Activated CD4-positive, alpha-beta T cell treated with anti-CD3 and anti-CD28 coated beads for 36 hours (primary cell): Measurements from ENCODE around the gene SOCS1. TPM values are rescaled to one million over a fixed set of nuclear protein-coding genes. Genes with fewer than 3 reads are reported as not detected.

Source experiments
- ATAC-seq: fragments of 200-7000 bp; cut with Tn5 transposase; one replicate; pipeline ENCODE4 v1.10.0; 2021; ENCODE audit warnings: mild to moderate bottlenecking, moderate library complexity
- CTCF ChIA-PET: fragments of 350-600 bp; sonication (Branson Sonifier 250); formaldehyde crosslinking; loops from one replicate; lab custom pipeline; 2021; ENCODE audit warnings: antibody characterized with exemption; lab: Charles Lee
- POLR2A ChIA-PET: fragments of 350-600 bp; sonication (Branson Sonifier 250); formaldehyde crosslinking; loops from one replicate; lab custom pipeline; 2021; ENCODE audit warnings: antibody characterized with exemption, inconsistent platforms; lab: Charles Lee
- DNase-seq: peaks from one replicate; pipeline ENCODE4 v3.0.0-alpha.2; 2020
- H3K27ac Mint-ChIP-seq: one replicate; pipeline ENCODE4 v1.8.0; 2021; ENCODE audit warnings: mixed read lengths
- H3K27me3 Mint-ChIP-seq: one replicate; pipeline ENCODE4 v1.8.0; 2021; ENCODE audit warnings: mixed read lengths
- H3K36me3 Mint-ChIP-seq: one replicate; pipeline ENCODE4 v1.8.0; 2021; ENCODE audit warnings: low read depth, mixed read lengths
- H3K4me1 Mint-ChIP-seq: one replicate; pipeline ENCODE4 v1.8.0; 2021; ENCODE audit warnings: mixed read lengths
- H3K4me3 Mint-ChIP-seq: one replicate; pipeline ENCODE4 v1.8.0; 2021; ENCODE audit warnings: mild to moderate bottlenecking, moderate library complexity, mixed read lengths
- H3K9me3 Mint-ChIP-seq: one replicate; pipeline ENCODE4 v1.8.0; 2021; ENCODE audit warnings: low read depth, mixed read lengths
- intact Hi-C, 2 experiments: fragments of 100-400 bp; cut with DNase I in 1 of 2; cut with micrococcal nuclease in 1 of 2; formaldehyde crosslinking; loops; one replicate each; pipeline versions ENCODE4 v1.14.2 to v1.15.1; 2022 to 2024; cut with DNase I, micrococcal nuclease
- total RNA-seq, 2 experiments: library from RNA; stranded (reverse); gene quantifications; one replicate each; pipeline ENCODE4 v1.2.3, GENCODE V29; 2021

Gene SOCS1
- total RNA-seq, 2 experiments from 2014 or later: 100.0 to 103 TPM

DNA sequence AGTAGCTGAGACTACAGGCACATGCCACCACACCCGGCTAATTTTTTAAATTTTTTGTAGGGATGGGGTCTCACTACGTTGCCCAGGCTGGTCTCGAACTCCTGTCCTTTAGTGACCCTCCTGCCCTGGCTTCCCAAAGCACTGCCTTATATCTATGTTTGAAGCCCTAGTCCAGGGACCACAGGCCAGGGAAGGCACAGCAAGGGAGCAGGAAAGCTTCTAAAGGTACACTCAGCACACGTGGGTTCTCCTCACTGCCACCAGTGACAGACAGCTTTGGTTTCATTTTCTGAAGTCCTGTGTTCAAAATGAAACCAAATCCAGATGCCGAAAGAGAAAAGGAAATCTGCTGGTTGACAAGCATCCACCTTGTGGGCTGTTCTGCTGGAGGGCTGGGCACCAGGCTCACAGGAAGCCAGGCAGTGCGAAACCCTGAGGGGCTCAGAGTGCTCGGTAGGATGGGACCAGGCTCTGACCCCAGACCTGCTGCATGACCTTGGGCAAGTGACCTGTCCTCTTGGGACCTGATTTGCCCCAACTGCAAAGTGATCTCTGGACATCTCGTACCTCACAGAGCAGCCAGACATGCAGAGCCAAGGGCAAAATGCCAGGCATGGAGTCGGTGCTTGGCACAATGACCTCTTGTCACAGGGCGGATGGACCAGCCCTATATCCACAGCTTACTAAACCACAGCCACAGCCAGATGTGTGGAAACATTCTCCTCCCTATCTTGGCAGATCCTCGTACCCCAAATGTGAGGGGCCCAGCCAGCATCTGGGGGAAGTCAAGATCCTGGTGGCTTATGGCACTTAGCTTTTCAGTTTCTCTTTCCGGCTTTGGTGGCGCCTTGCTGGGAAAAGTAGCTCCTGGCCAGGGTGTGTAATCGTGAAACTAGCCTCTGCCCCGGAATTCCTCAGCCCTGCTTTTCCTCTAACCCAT is 2.8 kb upstream of the SOCS1 start:
- ChIA-PET POLR2A (interaction anchor here (1.2 kb wide), 1 partner anchor 34 kb away, joined by 3 read pairs; no protein-coding TSS in a partner anchor), CTCF (interaction anchor here (0.5 to 2.4 kb wide), 17 partner anchors 26 to 455 kb away, joined by 3 to 18 read pairs (median 4); no protein-coding TSS in a partner anchor)
- H3K9me3 Mint-ChIP-seq: no peaks in the 10 kb centered on the region
- H3K27me3 Mint-ChIP-seq: no peaks in the 10 kb centered on the region
- peak overlapping the region; percentile 37 for H3K4me3 Mint-ChIP-seq
- peak; percentile 18 for ATAC-seq
- peaks cover 42% of the 10 kb centered on the region for H3K4me1 Mint-ChIP-seq
- intact Hi-C loops: loop anchor here (5.0 kb wide), 4 partner anchors 38 to 523 kb away; partner anchors contain the start of gene TXNDC11 (in 1 of the 2)
- peaks cover 16% of the 10 kb centered on the region for H3K36me3 Mint-ChIP-seq
- DNase-seq: peak; percentile 65
- peak overlapping the region; percentile 51 for H3K27ac Mint-ChIP-seq

GRCh38 chr16:11257131-11257938 is 1.3 kb upstream of the SOCS1 start:
- H3K4me1 Mint-ChIP-seq: peaks cover 36% of the 10 kb centered on the region
- ChIA-PET CTCF (interaction anchor here (0.6 to 2.4 kb wide), 16 partner anchors 10 to 303 kb away, joined by 3 to 18 read pairs (median 4); no protein-coding TSS in a partner anchor), POLR2A (interaction anchor here (2.8 to 4.5 kb wide), 4 partner anchors 33 to 292 kb away, joined by 8 to 79 read pairs (median 37); no protein-coding TSS in a partner anchor)
- peak overlapping the region; percentile 98 for H3K4me3 Mint-ChIP-seq
- H3K9me3 Mint-ChIP-seq: no peaks in the 10 kb centered on the region
- peaks cover 31% of the 10 kb centered on the region for H3K36me3 Mint-ChIP-seq
- intact Hi-C loops: loop anchor here (1.0 to 5.0 kb wide), 6 partner anchors 40 to 525 kb away; partner anchors contain the start of gene TXNDC11 (in 1 of the 2)
- DNase-seq: peak; percentile 82
- H3K27ac Mint-ChIP-seq: peak overlapping the region; percentile 98
- ATAC-seq: peak; percentile 24
- no peaks in the 10 kb centered on the region for H3K27me3 Mint-ChIP-seq

GRCh38 chr16:11256661-11257130 is 692 bp upstream of the SOCS1 start:
- ATAC-seq (no peak), DNase-seq (peak; percentile 65)
- CTCF ChIA-PET: interaction anchor here (0.7 to 3.5 kb wide), 18 partner anchors 9 to 302 kb away, joined by 3 to 34 read pairs (median 4); no protein-coding TSS in a partner anchor
- POLR2A ChIA-PET: interaction anchor here (0.7 to 4.5 kb wide), 18 partner anchors 9 to 299 kb away, joined by 3 to 79 read pairs (median 8); no protein-coding TSS in a partner anchor
- H3K36me3 Mint-ChIP-seq: peaks cover 37% of the 10 kb centered on the region
- H3K27ac Mint-ChIP-seq: peak overlapping the region; percentile 98
- intact Hi-C loops: loop anchor here (1.0 to 5.0 kb wide), 15 partner anchors 23 to 526 kb away; partner anchors contain the start of genes CLEC16A (in 1 of the 2), RMI2 (in 1 of the 2) and TXNDC11 (in 1 of the 2)
- no peaks in the 10 kb centered on the region for H3K27me3 Mint-ChIP-seq
- no peaks in the 10 kb centered on the region for H3K9me3 Mint-ChIP-seq
- peaks cover 41% of the 10 kb centered on the region for H3K4me1 Mint-ChIP-seq
- peak overlapping the region; percentile 98 for H3K4me3 Mint-ChIP-seq

DNA sequence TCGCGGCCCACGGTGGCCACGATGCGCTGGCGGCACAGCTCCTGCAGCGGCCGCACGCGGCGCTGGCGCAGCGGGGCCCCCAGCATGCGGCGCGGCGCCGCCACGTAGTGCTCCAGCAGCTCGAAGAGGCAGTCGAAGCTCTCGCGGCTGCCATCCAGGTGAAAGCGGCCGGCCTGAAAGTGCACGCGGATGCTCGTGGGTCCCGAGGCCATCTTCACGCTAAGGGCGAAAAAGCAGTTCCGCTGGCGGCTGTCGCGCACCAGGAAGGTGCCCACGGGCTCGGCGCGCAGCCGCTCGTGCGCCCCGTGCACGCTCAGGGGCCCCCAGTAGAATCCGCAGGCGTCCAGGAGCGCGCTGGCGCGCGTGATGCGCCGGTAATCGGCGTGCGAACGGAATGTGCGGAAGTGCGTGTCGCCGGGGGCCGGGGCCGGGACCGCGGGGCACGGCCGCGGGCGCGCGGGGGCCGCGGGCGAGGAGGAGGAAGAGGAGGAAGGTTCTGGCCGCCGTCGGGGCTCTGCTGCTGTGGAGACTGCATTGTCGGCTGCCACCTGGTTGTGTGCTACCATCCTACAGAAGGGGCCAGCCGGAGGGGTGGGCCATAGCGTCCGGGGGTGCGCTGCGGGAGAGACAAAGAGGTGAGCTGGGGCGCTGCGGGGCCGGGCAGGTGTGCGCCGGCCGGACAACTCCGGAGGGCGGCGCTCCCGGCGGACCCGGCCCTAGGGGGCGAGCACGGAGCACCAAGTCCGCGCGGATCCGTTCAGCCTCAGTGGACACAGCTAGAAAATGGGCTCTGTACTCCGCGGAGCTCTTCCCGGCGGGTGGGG is 879 bp downstream of the SOCS1 start:
- Mint-ChIP-seq H3K36me3 (peaks cover 49% of the 10 kb centered on the region), H3K27me3 (no peaks in the 10 kb centered on the region), H3K4me3 (peak overlapping the region; percentile 87), H3K9me3 (no peaks in the 10 kb centered on the region), H3K4me1 (peaks cover 54% of the 10 kb centered on the region), H3K27ac (peak overlapping the region; percentile 95)
- intact Hi-C loops: loop anchor here (1.0 to 5.0 kb wide), 6 partner anchors 42 to 527 kb away; partner anchors contain the start of gene TXNDC11 (in 1 of the 2)
- DNase-seq: peak; percentile 76
- no peak for ATAC-seq
- CTCF ChIA-PET: interaction anchor here (0.7 to 3.5 kb wide), 15 partner anchors 30 to 301 kb away, joined by 3 to 34 read pairs (median 5); no protein-coding TSS in a partner anchor
- POLR2A ChIA-PET: interaction anchor here (0.5 to 4.5 kb wide), 27 partner anchors 8 to 488 kb away, joined by 3 to 79 read pairs (median 6); partner anchors contain the start of gene TXNDC11

GRCh38 chr16:11253995-11254912 is 1.8 kb downstream of the SOCS1 start:
- DNase-seq (peak; percentile 39), ATAC-seq (no peak)
- intact Hi-C loops: loop anchor here (1.0 to 2.0 kb wide), 6 partner anchors 57 to 661 kb away; partner anchors contain the start of gene GSPT1 (in 1 of the 2)
- peaks cover 52% of the 10 kb centered on the region for H3K36me3 Mint-ChIP-seq
- no peaks in the 10 kb centered on the region for H3K9me3 Mint-ChIP-seq
- H3K4me3 Mint-ChIP-seq: peak overlapping the region; percentile 87
- POLR2A ChIA-PET: interaction anchor here (1.0 to 4.5 kb wide), 15 partner anchors 9 to 489 kb away, joined by 3 to 79 read pairs (median 8); partner anchors contain the start of gene TXNDC11
- CTCF ChIA-PET: interaction anchor here (0.6 to 3.5 kb wide), 13 partner anchors 29 to 1889 kb away, joined by 3 to 34 read pairs (median 3); no protein-coding TSS in a partner anchor
- peak overlapping the region; percentile 95 for H3K27ac Mint-ChIP-seq
- no peaks in the 10 kb centered on the region for H3K27me3 Mint-ChIP-seq
- peaks cover 50% of the 10 kb centered on the region for H3K4me1 Mint-ChIP-seq

DNA sequence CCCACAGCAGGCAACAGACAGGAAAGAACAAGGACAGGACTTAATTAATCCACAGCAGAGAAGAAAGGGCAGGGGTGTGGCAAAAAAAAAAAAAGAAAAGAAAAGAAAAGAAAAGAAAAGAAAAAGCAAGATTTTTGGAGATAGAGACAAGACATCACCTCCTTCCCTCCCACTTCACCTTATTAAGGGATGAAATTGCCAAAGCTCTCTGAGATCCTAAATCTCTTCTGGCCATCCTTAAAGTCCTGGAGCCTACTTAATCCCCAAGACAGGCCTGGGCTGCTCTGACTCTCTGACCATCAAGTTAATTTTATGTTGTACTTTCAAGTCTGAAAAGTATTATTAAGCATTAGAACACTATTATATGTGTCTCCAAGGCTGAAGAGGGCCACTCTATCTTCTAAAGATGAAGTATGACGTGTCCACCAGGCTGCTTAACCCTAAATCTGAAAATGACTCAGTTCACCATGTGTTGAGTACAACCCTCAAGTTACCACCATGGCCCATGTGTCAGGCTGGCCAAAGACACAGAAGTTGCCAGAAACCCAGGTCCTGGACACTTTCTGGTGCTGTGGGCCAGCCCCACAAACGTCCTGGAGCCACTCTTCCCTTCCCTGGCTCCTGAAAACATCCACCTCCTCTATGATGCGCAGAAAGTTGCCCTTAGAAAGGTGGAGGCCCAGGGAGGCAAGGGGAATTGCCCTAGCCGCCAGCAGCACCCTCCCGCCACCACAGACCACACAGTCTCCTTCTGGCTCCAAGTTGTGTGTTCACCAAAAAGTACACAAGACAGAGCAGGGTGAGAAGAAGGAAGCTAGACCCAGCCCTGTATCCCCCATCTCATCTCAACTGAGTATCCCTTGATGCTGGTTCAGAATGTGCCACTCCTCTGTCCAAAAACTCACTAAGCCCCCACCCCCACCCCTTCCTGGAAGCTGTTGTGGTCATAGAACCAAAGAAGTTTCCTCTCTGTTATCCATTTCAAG is 2.7 kb downstream of the SOCS1 start:
- Mint-ChIP-seq H3K36me3 (peaks cover 54% of the 10 kb centered on the region), H3K4me1 (peaks cover 42% of the 10 kb centered on the region), H3K9me3 (no peaks in the 10 kb centered on the region), H3K27me3 (no peaks in the 10 kb centered on the region), H3K4me3 (peak overlapping the region; percentile 87), H3K27ac (peak overlapping the region; percentile 95)
- peak; percentile 10 for ATAC-seq
- intact Hi-C loops: loop anchor here (1.0 to 2.0 kb wide), 6 partner anchors 57 to 661 kb away; partner anchors contain the start of gene GSPT1 (in 1 of the 2)
- ChIA-PET CTCF (interaction anchor here (0.6 to 3.5 kb wide), 5 partner anchors 28 to 299 kb away, joined by 3 to 34 read pairs (median 5); no protein-coding TSS in a partner anchor), POLR2A (interaction anchor here (0.6 to 4.5 kb wide), 19 partner anchors 10 to 289 kb away, joined by 3 to 79 read pairs (median 15); no protein-coding TSS in a partner anchor)
- DNase-seq: peak; percentile 80

DNA sequence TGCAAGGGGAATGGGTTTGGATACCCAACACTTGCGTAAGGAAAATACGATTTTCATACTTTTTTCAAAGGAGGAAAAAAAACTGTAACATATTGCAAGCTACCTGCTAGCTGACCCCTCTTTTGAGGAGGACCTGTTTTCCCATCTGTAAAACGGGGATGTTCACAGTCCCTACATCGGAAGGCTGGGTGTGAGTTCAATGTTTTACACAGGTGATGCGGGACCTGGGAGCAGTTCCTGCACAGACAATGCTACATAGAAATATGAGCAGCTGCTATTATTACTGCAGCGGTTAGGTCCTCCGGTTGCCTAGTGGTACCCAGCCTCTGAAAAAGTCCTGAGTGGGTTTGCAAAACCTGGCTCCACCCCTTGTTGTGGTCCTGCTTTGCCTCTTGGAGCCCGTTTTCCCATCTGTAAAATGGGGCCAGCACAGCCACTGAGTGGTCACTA is 3.5 kb downstream of the SOCS1 start:
- Mint-ChIP-seq H3K9me3 (no peaks in the 10 kb centered on the region), H3K4me3 (peak overlapping the region; percentile 87), H3K27me3 (no peaks in the 10 kb centered on the region), H3K27ac (peak overlapping the region; percentile 95), H3K36me3 (peaks cover 58% of the 10 kb centered on the region), H3K4me1 (peaks cover 43% of the 10 kb centered on the region)
- ATAC-seq: no peak
- intact Hi-C loops: loop anchor here (1.0 to 2.0 kb wide), 10 partner anchors 19 to 662 kb away; partner anchors contain the start of gene GSPT1 (in 1 of the 2)
- CTCF ChIA-PET: interaction anchor here (0.6 to 1.7 kb wide), 10 partner anchors 19 to 613 kb away, joined by 3 to 9 read pairs (median 3); no protein-coding TSS in a partner anchor
- POLR2A ChIA-PET: interaction anchor here (0.6 to 2.5 kb wide), 19 partner anchors 11 to 379 kb away, joined by 3 to 50 read pairs (median 5); no protein-coding TSS in a partner anchor
- DNase-seq: peak; percentile 46
